ENCODE measurements around the gene CNOT3. TPM values are rescaled to one million over a fixed set of nuclear protein-coding genes. Genes with fewer than 3 reads are reported as not detected.
A peak's percentile ranks its signal among the peaks of the same experiment; 100 is the strongest.

Gene CNOT3
- total and polyA plus RNA-seq, 2 of the 13 experiments (the other 11 are each of a cell fraction or from before 2014, with no cell fraction given), result 4.3 to 5.8 TPM

DNA sequence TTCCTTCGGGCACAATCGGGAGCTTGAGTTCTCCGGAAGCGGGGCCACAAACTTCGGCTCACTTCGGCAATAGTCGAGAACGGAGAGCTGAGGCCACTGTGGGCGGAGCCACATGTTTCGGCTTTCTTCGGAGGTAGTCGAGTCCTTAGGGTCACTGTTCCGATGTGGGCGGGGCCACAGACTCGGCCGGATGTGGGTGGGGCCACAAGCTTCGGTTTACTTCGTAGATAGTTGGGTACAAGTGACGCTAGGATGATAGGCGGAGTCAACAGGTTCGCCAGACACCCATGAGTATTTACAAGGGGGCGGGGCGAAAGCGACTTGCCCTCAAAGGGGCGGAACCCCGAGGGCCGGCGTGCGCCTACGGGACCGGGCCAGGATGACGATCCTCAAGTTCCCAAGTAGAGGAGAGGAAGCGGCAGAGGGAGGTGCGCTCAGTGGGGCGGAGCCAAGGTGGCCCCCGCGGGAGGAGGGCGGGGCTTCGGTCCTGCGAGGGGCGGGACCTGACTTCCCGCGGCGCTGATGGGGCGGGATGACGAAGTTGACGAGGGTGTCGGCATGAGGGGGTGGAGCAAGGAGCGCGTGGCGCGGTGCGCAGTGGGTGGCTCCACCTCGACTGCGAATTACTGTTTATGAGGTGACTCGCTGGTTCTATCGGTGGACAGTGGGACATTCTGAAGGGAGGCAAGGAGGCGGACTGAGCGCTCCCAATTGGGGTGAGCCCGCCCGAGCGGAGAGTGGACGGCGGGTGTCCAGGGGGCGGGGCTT lies 52.4 kb downstream of the CNOT3 start (continued):
- TF ChIP-seq NPAS2 (CRISPR knock-in tag; IDR thresholded peaks at IDR 0.05; ENCODE audit: borderline replicate concordance), result no peak
- TF ChIP-seq NFE2L1 (CRISPR knock-in tag; IDR thresholded peaks at IDR 0.05; ENCODE audit: borderline replicate concordance), result no peak
- TF ChIP-seq, protein P1, sequence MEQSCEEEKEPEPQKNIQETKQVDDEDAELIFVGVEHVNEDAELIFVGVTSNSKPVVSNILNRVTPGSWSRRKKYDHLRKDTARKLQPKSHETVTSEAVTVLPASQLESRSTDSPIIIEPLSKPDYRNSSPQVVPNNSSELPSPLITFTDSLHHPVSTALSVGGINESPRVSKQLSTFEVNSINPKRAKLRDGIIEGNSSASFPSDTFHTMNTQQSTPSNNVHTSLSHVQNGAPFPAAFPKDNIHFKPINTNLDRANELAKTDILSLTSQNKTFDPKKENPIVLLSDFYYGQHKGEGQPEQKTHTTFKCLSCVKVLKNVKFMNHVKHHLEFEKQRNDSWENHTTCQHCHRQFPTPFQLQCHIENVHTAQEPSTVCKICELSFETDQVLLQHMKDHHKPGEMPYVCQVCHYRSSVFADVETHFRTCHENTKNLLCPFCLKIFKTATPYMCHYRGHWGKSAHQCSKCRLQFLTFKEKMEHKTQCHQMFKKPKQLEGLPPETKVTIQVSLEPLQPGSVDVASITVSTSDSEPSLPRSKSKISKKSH (CRISPR knock-in tag; IDR thresholded peaks at IDR 0.05; ENCODE audit: borderline replicate concordance), result 0 out of 2 replicates have a peak, but pooled peaks have one; percentile 24
- TF ChIP-seq ZNF468 (CRISPR knock-in tag; IDR thresholded peaks at IDR 0.05), result no peak
- peak; percentile 78 for TF ChIP-seq SALL1 (CRISPR knock-in tag; IDR thresholded peaks at IDR 0.05)
- TF ChIP-seq DPF2 (CRISPR knock-in tag; IDR thresholded peaks at IDR 0.05; ENCODE audit: borderline replicate concordance, low read depth), result no peak
- TF ChIP-seq NFIC (IDR thresholded peaks at IDR 0.05; ENCODE audit: low read length), result no peak
- TF ChIP-seq TARDBP (CRISPR knock-in tag; IDR thresholded peaks at IDR 0.05), result 0 out of 2 replicates have a peak, but pooled peaks have one; percentile 16
- TF ChIP-seq, protein P2, sequence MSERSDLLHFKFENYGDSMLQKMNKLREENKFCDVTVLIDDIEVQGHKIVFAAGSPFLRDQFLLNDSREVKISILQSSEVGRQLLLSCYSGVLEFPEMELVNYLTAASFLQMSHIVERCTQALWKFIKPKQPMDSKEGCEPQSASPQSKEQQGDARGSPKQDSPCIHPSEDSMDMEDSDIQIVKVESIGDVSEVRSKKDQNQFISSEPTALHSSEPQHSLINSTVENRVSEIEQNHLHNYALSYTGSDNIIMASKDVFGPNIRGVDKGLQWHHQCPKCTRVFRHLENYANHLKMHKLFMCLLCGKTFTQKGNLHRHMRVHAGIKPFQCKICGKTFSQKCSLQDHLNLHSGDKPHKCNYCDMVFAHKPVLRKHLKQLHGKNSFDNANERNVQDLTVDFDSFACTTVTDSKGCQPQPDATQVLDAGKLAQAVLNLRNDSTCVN (CRISPR knock-in tag; IDR thresholded peaks at IDR 0.05; ENCODE audit: borderline replicate concordance), result 0 out of 2 replicates have a peak, but pooled peaks have one; percentile 16
- peak; percentile 72; the same call in 1 of the 2 replicates for TF ChIP-seq ZC3H4 (CRISPR knock-in tag; IDR thresholded peaks at IDR 0.05; ENCODE audit: borderline replicate concordance)
- no peak for TF ChIP-seq RELA (CRISPR knock-in tag; IDR thresholded peaks at IDR 0.05)
- TF ChIP-seq, protein P3, sequence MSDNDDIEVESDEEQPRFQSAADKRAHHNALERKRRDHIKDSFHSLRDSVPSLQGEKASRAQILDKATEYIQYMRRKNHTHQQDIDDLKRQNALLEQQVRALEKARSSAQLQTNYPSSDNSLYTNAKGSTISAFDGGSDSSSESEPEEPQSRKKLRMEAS (IDR thresholded peaks at IDR 0.05), result peak; percentile 87
- TF ChIP-seq POLR2A (IDR thresholded peaks at IDR 0.05; ENCODE audit: insufficient read depth in 1 of 2, low read depth in 2 of 2, low read length in 2 of 2), result peak; percentile 81 to 84
- TF ChIP-seq MBNL3 (CRISPR knock-in tag; conservative IDR thresholded peaks at IDR 0.05), result no peak
- TF ChIP-seq, protein P4, sequence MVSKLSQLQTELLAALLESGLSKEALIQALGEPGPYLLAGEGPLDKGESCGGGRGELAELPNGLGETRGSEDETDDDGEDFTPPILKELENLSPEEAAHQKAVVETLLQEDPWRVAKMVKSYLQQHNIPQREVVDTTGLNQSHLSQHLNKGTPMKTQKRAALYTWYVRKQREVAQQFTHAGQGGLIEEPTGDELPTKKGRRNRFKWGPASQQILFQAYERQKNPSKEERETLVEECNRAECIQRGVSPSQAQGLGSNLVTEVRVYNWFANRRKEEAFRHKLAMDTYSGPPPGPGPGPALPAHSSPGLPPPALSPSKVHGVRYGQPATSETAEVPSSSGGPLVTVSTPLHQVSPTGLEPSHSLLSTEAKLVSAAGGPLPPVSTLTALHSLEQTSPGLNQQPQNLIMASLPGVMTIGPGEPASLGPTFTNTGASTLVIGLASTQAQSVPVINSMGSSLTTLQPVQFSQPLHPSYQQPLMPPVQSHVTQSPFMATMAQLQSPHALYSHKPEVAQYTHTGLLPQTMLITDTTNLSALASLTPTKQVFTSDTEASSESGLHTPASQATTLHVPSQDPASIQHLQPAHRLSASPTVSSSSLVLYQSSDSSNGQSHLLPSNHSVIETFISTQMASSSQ (IDR thresholded peaks at IDR 0.05; ENCODE audit: low read depth), result no peak
- TF ChIP-seq, protein P4 (CRISPR knock-in tag; IDR thresholded peaks at IDR 0.05; ENCODE audit: borderline replicate concordance), result no peak; the same call in 1 of the 2 replicates
- TF ChIP-seq ZFP36L1 (CRISPR knock-in tag; IDR thresholded peaks at IDR 0.05), result peak; percentile 37; the same call in 1 of the 2 replicates
- TF ChIP-seq HNRNPL (IDR thresholded peaks at IDR 0.05; ENCODE audit: low read depth, low read length), result no peak
- no peak for TF ChIP-seq GATA4 (IDR thresholded peaks at IDR 0.05; ENCODE audit: borderline replicate concordance, low read depth)
- TF ChIP-seq, protein P5, sequence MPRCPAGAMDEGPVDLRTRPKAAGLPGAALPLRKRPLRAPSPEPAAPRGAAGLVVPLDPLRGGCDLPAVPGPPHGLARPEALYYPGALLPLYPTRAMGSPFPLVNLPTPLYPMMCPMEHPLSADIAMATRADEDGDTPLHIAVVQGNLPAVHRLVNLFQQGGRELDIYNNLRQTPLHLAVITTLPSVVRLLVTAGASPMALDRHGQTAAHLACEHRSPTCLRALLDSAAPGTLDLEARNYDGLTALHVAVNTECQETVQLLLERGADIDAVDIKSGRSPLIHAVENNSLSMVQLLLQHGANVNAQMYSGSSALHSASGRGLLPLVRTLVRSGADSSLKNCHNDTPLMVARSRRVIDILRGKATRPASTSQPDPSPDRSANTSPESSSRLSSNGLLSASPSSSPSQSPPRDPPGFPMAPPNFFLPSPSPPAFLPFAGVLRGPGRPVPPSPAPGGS (CRISPR knock-in tag; IDR thresholded peaks at IDR 0.05), result peak; percentile 11; the same call in 1 of the 2 replicates
- TF ChIP-seq ZNF138 (CRISPR knock-in tag; IDR thresholded peaks at IDR 0.05; ENCODE audit: low read depth), result no peak
- TF ChIP-seq ZSCAN22 (CRISPR knock-in tag; IDR thresholded peaks at IDR 0.05), result no peak

Data from HepG2 (cell line).